Cardiac muscle cell (in vitro differentiated cells and primary cell): ENCODE data around the gene KRT15. TPM values are rescaled to one million over a fixed set of nuclear protein-coding genes. Genes with fewer than 3 reads are reported as not detected.

Experiments
- DNase-seq, 2 donors: peaks; one replicate each; pipeline versions ENCODE4 v3.0.0 to v3.0.0-alpha.2; 2010 to 2017; ENCODE audit warnings: low read depth in 1 of 2, low spot score in 1 of 2
- H3K27ac ChIP-seq: fragments of 200-600 bp; sonication (generic); 2 replicates; pipeline ENCODE4 v1.5.1; 2016
- H3K27me3 ChIP-seq: fragments of 200-600 bp; sonication (generic); 2 replicates; pipeline ENCODE4 v1.6.0; 2016; ENCODE audit warnings: control low read depth
- H3K36me3 ChIP-seq: fragments of 200-600 bp; sonication (generic); 2 replicates; pipeline ENCODE4 v1.5.1; 2016; ENCODE audit warnings: control low read depth
- H3K4me1 ChIP-seq: fragments of 200-600 bp; sonication (generic); 2 replicates; pipeline ENCODE4 v1.8.1; 2017; ENCODE audit warnings: low read depth, mild to moderate bottlenecking, mixed run types
- H3K4me3 ChIP-seq: fragments of 200-600 bp; sonication (generic); 2 replicates; pipeline ENCODE4 v1.5.1; 2016; ENCODE audit warnings: mild to moderate bottlenecking
- H3K9me3 ChIP-seq: fragments of 200-600 bp; sonication (generic); 2 replicates; pipeline ENCODE4 v1.5.1; 2017; ENCODE audit warnings: low read depth, mild to moderate bottlenecking, control low read depth
- polyA plus RNA-seq: library from polyadenylated mRNA; unstranded; fragments of >200 nt; fragmentation: Nextera tagmentation; extraction: Ambion mirVana; gene quantifications from 2 replicates; pipeline ENCODE4 v1.2.1, GENCODE V29; 2016
- total RNA-seq: library from RNA; depleted of rRNA; stranded (reverse); fragments of >200 nt; gene quantifications from 2 replicates; pipeline ENCODE4 v1.2.3, GENCODE V29; 2016
- TF ChIP-seq, protein P1 (sequence below): IDR thresholded peaks from 2 replicates; pipeline ENCODE4 v1.5.1; 2012; ENCODE audit warnings: low read depth, mild to moderate bottlenecking, low read length

KRT15 gene
- total and polyA plus RNA-seq, 2 experiments from 2014 or later, result 0.09 TPM; not detected in 1

DNA sequence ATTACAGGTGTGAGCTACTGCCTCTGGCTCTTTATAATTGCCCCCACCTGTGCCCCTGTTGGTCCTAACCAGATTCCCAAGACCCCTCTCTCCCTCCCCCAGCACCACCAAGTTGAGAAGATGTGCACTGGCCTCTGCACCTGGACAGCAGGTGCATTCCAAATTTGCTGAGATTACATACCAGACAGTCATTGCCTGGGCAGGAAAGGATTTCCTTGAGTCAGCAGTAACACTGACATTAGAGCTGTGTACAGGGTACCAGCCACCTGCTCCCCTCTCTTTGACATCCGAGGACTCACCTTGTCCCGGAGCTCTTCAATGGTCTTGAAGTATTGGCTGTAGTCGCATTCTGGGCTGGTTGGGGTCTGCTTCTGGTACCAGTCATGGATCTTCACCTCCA is 659 bp downstream of the KRT15 start:
- H3K9me3 ChIP-seq, result no peaks in the 10 kb centered on the region
- TF ChIP-seq, protein P1, sequence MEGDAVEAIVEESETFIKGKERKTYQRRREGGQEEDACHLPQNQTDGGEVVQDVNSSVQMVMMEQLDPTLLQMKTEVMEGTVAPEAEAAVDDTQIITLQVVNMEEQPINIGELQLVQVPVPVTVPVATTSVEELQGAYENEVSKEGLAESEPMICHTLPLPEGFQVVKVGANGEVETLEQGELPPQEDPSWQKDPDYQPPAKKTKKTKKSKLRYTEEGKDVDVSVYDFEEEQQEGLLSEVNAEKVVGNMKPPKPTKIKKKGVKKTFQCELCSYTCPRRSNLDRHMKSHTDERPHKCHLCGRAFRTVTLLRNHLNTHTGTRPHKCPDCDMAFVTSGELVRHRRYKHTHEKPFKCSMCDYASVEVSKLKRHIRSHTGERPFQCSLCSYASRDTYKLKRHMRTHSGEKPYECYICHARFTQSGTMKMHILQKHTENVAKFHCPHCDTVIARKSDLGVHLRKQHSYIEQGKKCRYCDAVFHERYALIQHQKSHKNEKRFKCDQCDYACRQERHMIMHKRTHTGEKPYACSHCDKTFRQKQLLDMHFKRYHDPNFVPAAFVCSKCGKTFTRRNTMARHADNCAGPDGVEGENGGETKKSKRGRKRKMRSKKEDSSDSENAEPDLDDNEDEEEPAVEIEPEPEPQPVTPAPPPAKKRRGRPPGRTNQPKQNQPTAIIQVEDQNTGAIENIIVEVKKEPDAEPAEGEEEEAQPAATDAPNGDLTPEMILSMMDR, result no peak
- no peak for DNase-seq

DNA sequence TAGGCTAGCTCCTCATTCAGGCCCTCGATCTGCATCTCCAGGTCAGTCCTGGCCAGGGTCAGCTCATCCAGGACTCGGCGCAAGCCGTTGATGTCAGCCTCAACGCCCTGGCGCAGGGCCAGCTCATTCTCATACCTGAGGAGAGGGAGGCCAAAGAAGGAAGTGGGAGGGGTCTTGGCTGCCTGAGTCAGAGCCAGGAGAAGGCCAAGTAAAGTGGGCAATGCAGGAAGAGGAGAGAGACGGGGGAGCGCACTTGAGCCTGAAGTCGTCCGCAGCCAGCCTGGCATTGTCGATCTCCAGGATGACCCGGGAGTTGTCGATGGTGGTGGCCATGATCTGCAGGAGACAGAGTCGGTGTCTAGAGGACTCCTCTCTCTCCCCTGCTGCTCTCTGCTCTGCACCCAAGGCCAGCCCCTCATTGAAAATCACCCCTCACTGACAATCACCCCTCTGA is 1.8 kb downstream of the KRT15 start:
- TF ChIP-seq, protein P1, result no peak
- Histone ChIP-seq H3K9me3 (no peaks in the 10 kb centered on the region), H3K4me1 (peaks cover 8% of the 10 kb centered on the region)

More for the DNA sequence above, 659 bp downstream of the KRT15 start:
- no peak overlapping the region for H3K27ac ChIP-seq
- peaks cover 8% of the 10 kb centered on the region for H3K4me1 ChIP-seq
- H3K4me3 ChIP-seq, result no peak overlapping the region
- H3K27me3 ChIP-seq, result no peaks in the 10 kb centered on the region
- peaks cover 5% of the 10 kb centered on the region for H3K36me3 ChIP-seq

DNA sequence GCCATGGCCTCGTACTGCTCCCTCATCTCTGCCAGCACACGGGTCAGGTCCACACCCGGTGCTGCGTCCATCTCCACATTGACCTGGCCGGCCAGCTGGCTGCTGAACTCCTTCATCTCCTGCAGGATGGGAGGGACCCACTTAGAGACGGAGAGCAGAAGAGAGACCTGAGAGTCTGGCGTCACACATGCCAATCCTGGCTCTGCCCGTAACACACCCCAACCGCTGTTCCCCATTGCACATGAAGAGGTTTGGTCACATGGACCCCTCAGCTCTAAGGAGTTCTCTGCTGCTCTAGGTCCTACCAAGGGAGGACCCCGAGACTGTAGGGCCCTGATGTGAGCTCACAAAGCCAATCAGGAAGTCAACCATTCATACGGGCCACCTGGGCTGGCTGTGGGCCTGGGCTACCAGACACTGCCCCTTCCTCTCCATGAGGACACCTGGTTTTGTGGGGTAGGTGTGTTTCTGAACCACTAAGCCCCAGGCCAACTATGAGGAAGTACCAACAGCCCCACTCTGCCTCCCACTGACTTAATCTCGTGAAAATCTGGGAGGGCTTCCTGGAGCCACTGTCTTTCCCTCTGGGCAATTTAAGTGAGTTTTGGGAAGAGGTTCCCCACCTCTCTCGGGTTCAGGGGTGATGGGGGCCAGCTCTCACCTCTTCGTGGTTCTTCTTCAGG is 2.4 kb downstream of the KRT15 start:
- Histone ChIP-seq H3K27me3 (no peaks in the 10 kb centered on the region), H3K27ac (no peak overlapping the region), H3K4me3 (no peak overlapping the region), H3K9me3 (no peaks in the 10 kb centered on the region), H3K4me1 (peaks cover 8% of the 10 kb centered on the region), H3K36me3 (no peaks in the 10 kb centered on the region)
- DNase-seq, result no peak
- TF ChIP-seq, protein P1, result no peak

More for the DNA sequence above, 1.8 kb downstream of the KRT15 start:
- DNase-seq, result no peak
- no peak overlapping the region for H3K27ac ChIP-seq
- H3K36me3 ChIP-seq, result no peaks in the 10 kb centered on the region
- no peak overlapping the region for H3K4me3 ChIP-seq
- no peaks in the 10 kb centered on the region for H3K27me3 ChIP-seq

DNA sequence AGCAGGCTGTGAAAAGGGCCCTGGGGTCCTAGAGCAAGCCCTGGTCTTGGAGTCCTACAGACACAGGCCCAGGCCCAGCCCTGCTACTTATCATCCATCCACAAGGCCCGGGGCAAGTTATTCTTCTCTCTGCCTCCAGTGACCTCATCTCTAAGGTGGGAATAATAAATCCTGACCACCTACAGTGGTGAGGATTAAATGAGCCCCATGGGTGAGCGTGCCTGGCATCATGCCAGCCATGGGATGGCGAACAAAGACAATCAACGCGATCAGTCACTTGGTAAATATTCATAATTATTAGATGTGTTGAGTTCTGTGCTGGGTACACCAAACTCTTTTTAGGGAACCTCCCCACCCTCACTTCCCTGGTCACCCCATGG is 5.5 kb downstream of the KRT15 start:
- no peaks in the 10 kb centered on the region for H3K27me3 ChIP-seq
- DNase-seq, result no peak
- no peaks in the 10 kb centered on the region for H3K4me1 ChIP-seq
- no peaks in the 10 kb centered on the region for H3K36me3 ChIP-seq
- no peaks in the 10 kb centered on the region for H3K9me3 ChIP-seq
- H3K27ac ChIP-seq, result no peak overlapping the region
- TF ChIP-seq, protein P1, result no peak
- no peak overlapping the region for H3K4me3 ChIP-seq

DNA sequence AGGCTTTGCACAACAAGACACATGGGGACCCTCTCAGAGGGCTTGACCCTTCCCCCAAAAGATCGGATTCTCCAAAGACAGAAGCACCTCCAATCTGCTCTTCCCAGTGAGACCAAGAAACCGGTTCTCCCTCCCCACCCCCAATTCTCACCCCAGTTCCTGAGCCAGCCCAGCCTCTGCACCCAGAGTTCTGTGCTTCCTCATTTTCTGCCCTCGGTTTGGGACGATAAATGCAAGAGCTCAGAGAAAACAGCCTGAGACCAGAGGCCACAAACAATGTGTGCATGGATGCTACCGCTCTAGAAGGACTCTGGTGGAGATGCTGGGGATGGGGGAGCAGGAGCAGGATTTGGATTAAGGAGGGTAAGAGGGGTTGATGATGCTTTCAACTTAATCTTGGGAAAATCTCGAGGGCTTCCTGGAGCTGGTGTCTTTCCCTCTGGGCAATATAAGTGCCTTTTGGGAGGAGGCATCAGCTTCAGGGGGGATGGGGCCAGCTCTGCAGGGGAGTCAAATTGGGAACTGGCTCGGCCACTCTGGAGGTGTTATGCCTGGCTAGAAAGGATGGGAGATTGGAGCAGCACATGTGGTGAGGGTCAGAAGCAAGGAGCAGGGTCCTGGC is 6.0 kb downstream of the KRT15 start:
- no peak overlapping the region for H3K27ac ChIP-seq
- no peaks in the 10 kb centered on the region for H3K27me3 ChIP-seq
- TF ChIP-seq, protein P1, result no peak
- DNase-seq, result no peak
- H3K4me3 ChIP-seq, result no peak overlapping the region
- no peaks in the 10 kb centered on the region for H3K36me3 ChIP-seq
- H3K4me1 ChIP-seq, result no peaks in the 10 kb centered on the region
- no peaks in the 10 kb centered on the region for H3K9me3 ChIP-seq
